Esophagus (tissue), 2 donors: ENCODE measurements around the gene SMC4. TPM values are rescaled to one million over a fixed set of nuclear protein-coding genes. Genes with fewer than 3 reads are reported as not detected.

Source experiments
- H3K27ac ChIP-seq, 2 donors: one replicate each; pipeline ENCODE4 v1.5.1; 2013; ENCODE audit warnings: low read depth in 2 of 2, mild to moderate bottlenecking in 2 of 2, inconsistent platforms in 1 of 2, low read length in 1 of 2, moderate library complexity in 1 of 2
- H3K27me3 ChIP-seq, 2 donors: one replicate each; pipeline ENCODE4 v1.6.1; 2013; ENCODE audit warnings: low read length in 2 of 2, control low read depth in 1 of 2, mild to moderate bottlenecking in 1 of 2; ENCODE audit not compliant: insufficient read depth in 2 of 2, control insufficient read depth in 1 of 2
- H3K36me3 ChIP-seq, 2 donors: one replicate each; pipeline ENCODE4 v1.6.1; 2013; ENCODE audit warnings: low read length in 1 of 2; ENCODE audit not compliant: control insufficient read depth in 2 of 2, insufficient read depth in 2 of 2
- H3K4me1 ChIP-seq, 2 donors: one replicate each; pipeline ENCODE4 v1.6.1; 2013; ENCODE audit warnings: low read length in 1 of 2; ENCODE audit not compliant: control insufficient read depth in 2 of 2, insufficient read depth in 2 of 2
- H3K4me3 ChIP-seq, 2 donors: one replicate each; pipeline ENCODE4 v1.5.1; 2013; ENCODE audit warnings: low read length in 2 of 2, mild to moderate bottlenecking in 2 of 2, low read depth in 1 of 2, moderate library complexity in 1 of 2
- H3K9me3 ChIP-seq, 2 donors: one replicate each; pipeline ENCODE4 v1.6.1; 2013; ENCODE audit warnings: mild to moderate bottlenecking in 2 of 2, low read depth in 1 of 2, low read length in 1 of 2, moderate library complexity in 1 of 2; ENCODE audit not compliant: control insufficient read depth in 2 of 2, insufficient read depth in 1 of 2
- WGBS, 2 donors: extraction: QIAGEN DNeasy Blood & Tissue Kit; methylation state at CpG; one replicate each; pipeline ENCODE4 v1.1.7; 2013; 5-methylcytosine and 5-hydroxymethylcytosine counted together
- polyA plus RNA-seq, 2 donors: library from polyadenylated mRNA; stranded (reverse); fragments of 200-250 nt; gene quantifications; one replicate each; pipeline ENCODE4 v1.2.3, GENCODE V29; 2013
- donor health status: healthy with polysubstance abuse.
- donor health status: Bipolar disorder and iron deficiency.

The SMC4 gene
- polyA plus RNA-seq, 2 donors, result 54.1 to 82.0 TPM

GRCh38 chr3:160374472-160374871 lies 25.0 kb upstream of the SMC4 start:
- 57 to 68% methylated on average over 2 of the region's 2 CpGs for WGBS, 2 donors
- H3K4me1 ChIP-seq, result no peaks in the 10 kb centered on the region
- no peaks in the 10 kb centered on the region for H3K27me3 ChIP-seq
- H3K9me3 ChIP-seq, result no peaks in the 10 kb centered on the region
- no peaks in the 10 kb centered on the region for H3K36me3 ChIP-seq
- H3K4me3 ChIP-seq, result no peak overlapping the region
- H3K27ac ChIP-seq, result no peak overlapping the region

GRCh38 chr3:160374925-160375324 lies 24.5 kb upstream of the SMC4 start:
- H3K9me3 ChIP-seq, result no peaks in the 10 kb centered on the region
- no peak overlapping the region for H3K27ac ChIP-seq
- no peaks in the 10 kb centered on the region for H3K4me1 ChIP-seq
- WGBS, 2 donors, result 58 to 76% methylated on average over 1 of the region's 1 CpG
- H3K4me3 ChIP-seq, result no peak overlapping the region
- no peaks in the 10 kb centered on the region for H3K36me3 ChIP-seq
- no peaks in the 10 kb centered on the region for H3K27me3 ChIP-seq

- H3K4me1 ChIP-seq, result no peaks in the 10 kb centered on the region
- no peak overlapping the region for H3K4me3 ChIP-seq
- no peaks in the 10 kb centered on the region for H3K36me3 ChIP-seq
- H3K27ac ChIP-seq, result no peak overlapping the region
- H3K9me3 ChIP-seq, result no peaks in the 10 kb centered on the region
- 96 to 100% methylated on average over 2 of the region's 2 CpGs for WGBS, 2 donors
- no peaks in the 10 kb centered on the region for H3K27me3 ChIP-seq
Observed at GRCh38 chr3:160376681-160377080, 22.8 kb upstream of the SMC4 start.

- Histone ChIP-seq H3K27me3 (no peaks in the 10 kb centered on the region), H3K9me3 (no peaks in the 10 kb centered on the region), H3K27ac (no peak overlapping the region), H3K4me1 (no peaks in the 10 kb centered on the region), H3K4me3 (no peak overlapping the region), H3K36me3 (no peaks in the 10 kb centered on the region)
- WGBS, 2 donors, result 95 to 96% methylated on average over 1 of the region's 1 CpG
Observed at GRCh38 chr3:160378331-160379109, 20.9 kb upstream of the SMC4 start.

- Histone ChIP-seq H3K36me3 (no peaks in the 10 kb centered on the region), H3K4me3 (no peak overlapping the region), H3K27ac (no peak overlapping the region), H3K4me1 (no peaks in the 10 kb centered on the region), H3K9me3 (no peaks in the 10 kb centered on the region), H3K27me3 (no peaks in the 10 kb centered on the region)
- WGBS, 2 donors, result 83 to 90% methylated on average over 4 of the region's 4 CpGs
Observed at GRCh38 chr3:160379628-160380214, 19.7 kb upstream of the SMC4 start.

- 95 to 100% methylated on average over 1 of the region's 1 CpG for WGBS, 2 donors
- H3K4me1 ChIP-seq, result no peaks in the 10 kb centered on the region
- no peak overlapping the region for H3K27ac ChIP-seq
- H3K4me3 ChIP-seq, result no peak overlapping the region
- no peaks in the 10 kb centered on the region for H3K27me3 ChIP-seq
- H3K36me3 ChIP-seq, result no peaks in the 10 kb centered on the region
- H3K9me3 ChIP-seq, result no peaks in the 10 kb centered on the region
Observed at GRCh38 chr3:160381470-160381869, 18.0 kb upstream of the SMC4 start.

GRCh38 chr3:160384639-160385318 lies 14.7 kb upstream of the SMC4 start:
- Histone ChIP-seq H3K4me1 (no peaks in the 10 kb centered on the region), H3K27ac (no peak overlapping the region), H3K9me3 (no peaks in the 10 kb centered on the region), H3K27me3 (no peaks in the 10 kb centered on the region), H3K4me3 (no peak overlapping the region), H3K36me3 (no peaks in the 10 kb centered on the region)
- 77 to 78% methylated on average over 5 of the region's 5 CpGs for WGBS, 2 donors

- H3K27me3 ChIP-seq, result no peaks in the 10 kb centered on the region
- no peaks in the 10 kb centered on the region for H3K36me3 ChIP-seq
- WGBS, 2 donors, result 86 to 92% methylated on average over 3 of the region's 3 CpGs
- no peaks in the 10 kb centered on the region for H3K9me3 ChIP-seq
- H3K4me1 ChIP-seq, result no peaks in the 10 kb centered on the region
- H3K4me3 ChIP-seq, result no peak overlapping the region
- no peak overlapping the region for H3K27ac ChIP-seq
Observed at GRCh38 chr3:160390565-160391138, 8.8 kb upstream of the SMC4 start.

GRCh38 chr3:160392798-160393197 lies 6.7 kb upstream of the SMC4 start:
- no peaks in the 10 kb centered on the region for H3K36me3 ChIP-seq
- no peaks in the 10 kb centered on the region for H3K4me1 ChIP-seq
- H3K27me3 ChIP-seq, result no peaks in the 10 kb centered on the region
- no peaks in the 10 kb centered on the region for H3K9me3 ChIP-seq
- H3K4me3 ChIP-seq, result no peak overlapping the region
- no peak overlapping the region for H3K27ac ChIP-seq
